ENCODE results near the gene PARP8.

The PARP8 gene

GRCh38 chr5:50827516-50828247 lies 161.2 kb downstream of the PARP8 start:
- TF ChIP-seq, protein P1, sequence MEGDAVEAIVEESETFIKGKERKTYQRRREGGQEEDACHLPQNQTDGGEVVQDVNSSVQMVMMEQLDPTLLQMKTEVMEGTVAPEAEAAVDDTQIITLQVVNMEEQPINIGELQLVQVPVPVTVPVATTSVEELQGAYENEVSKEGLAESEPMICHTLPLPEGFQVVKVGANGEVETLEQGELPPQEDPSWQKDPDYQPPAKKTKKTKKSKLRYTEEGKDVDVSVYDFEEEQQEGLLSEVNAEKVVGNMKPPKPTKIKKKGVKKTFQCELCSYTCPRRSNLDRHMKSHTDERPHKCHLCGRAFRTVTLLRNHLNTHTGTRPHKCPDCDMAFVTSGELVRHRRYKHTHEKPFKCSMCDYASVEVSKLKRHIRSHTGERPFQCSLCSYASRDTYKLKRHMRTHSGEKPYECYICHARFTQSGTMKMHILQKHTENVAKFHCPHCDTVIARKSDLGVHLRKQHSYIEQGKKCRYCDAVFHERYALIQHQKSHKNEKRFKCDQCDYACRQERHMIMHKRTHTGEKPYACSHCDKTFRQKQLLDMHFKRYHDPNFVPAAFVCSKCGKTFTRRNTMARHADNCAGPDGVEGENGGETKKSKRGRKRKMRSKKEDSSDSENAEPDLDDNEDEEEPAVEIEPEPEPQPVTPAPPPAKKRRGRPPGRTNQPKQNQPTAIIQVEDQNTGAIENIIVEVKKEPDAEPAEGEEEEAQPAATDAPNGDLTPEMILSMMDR (IDR thresholded peaks at IDR 0.05; ENCODE audit: control insufficient read depth, extremely low read depth, insufficient read depth) = no peak
- H3K4me3 ChIP-seq (ENCODE audit: low read depth, low read length) = no peak overlapping the region

GRCh38 chr5:50829023-50829422 lies 162.6 kb downstream of the PARP8 start:
- H3K4me3 ChIP-seq (ENCODE audit: low read depth, low read length) = no peak overlapping the region
- TF ChIP-seq, protein P1 (IDR thresholded peaks at IDR 0.05; ENCODE audit: control insufficient read depth, extremely low read depth, insufficient read depth) = no peak

More at GRCh38 chr5:50827516-50828247, 161.2 kb downstream of the PARP8 start:
- DNase-seq (ENCODE audit: low read depth) = no peak

DNA sequence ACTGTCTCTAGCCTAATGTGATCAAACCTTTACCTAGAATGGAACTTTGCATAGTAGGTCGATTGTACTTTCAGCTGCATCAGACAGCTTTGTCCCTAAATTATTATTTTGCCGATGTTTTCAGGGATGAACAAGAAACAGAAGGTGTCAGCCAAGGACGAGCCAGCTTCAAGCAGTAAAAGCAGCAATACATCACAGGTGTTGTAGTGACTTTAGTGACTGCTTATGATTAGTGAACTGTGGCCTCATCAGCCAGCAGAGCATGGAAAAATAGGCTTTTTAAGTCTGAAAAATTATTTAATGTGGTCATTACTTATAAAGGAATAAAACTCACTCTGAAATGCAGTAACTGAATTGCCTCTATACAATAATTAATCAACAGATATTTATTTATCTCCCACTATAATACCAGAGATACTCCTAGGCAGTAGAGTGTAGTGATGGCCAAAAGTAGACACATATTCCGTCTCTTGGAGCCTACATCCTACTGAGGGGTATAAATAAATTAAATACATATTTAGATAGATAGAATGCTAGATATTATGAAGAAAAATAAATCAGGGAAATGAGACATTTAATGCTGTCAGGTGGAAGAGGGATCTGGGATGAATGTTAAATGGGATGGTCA lies 166.3 kb downstream of the PARP8 start:
- H3K4me3 ChIP-seq (ENCODE audit: low read depth, low read length) = no peak overlapping the region
- TF ChIP-seq, protein P1 (IDR thresholded peaks at IDR 0.05; ENCODE audit: control insufficient read depth, extremely low read depth, insufficient read depth) = no peak
- no peak for DNase-seq (ENCODE audit: low read depth)

More at GRCh38 chr5:50829023-50829422, 162.6 kb downstream of the PARP8 start:
- no peak for DNase-seq (ENCODE audit: low read depth)

GRCh38 chr5:50836356-50836755 lies 169.9 kb downstream of the PARP8 start:
- DNase-seq (ENCODE audit: low read depth) = no peak
- no peak overlapping the region for H3K4me3 ChIP-seq (ENCODE audit: low read depth, low read length)
- TF ChIP-seq, protein P1 (IDR thresholded peaks at IDR 0.05; ENCODE audit: control insufficient read depth, extremely low read depth, insufficient read depth) = no peak

DNA sequence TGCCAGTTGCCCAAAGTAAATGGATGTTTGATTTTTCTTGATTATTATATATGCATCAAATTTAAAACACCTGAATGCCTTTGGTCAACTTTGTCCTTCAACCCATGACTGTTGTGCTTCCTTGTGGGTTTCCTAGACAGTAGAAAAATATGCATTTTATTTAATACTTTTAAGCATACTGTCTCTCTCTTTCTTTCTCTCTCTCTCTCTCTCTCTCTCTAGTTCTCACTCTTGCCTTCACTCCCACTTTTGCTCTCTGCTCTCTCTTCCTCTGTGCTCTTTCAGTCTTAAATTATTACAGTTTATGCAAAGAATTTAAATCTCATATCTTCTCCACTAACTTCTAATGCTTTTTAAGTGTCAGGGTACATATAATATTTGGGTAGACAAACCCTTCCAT lies 173.0 kb downstream of the PARP8 start:
- no peak for DNase-seq (ENCODE audit: low read depth)
- TF ChIP-seq, protein P1 (IDR thresholded peaks at IDR 0.05; ENCODE audit: control insufficient read depth, extremely low read depth, insufficient read depth) = no peak
- H3K4me3 ChIP-seq (ENCODE audit: low read depth, low read length) = no peak overlapping the region

GRCh38 chr5:50843091-50843490 lies 176.7 kb downstream of the PARP8 start:
- DNase-seq (ENCODE audit: low read depth) = no peak
- TF ChIP-seq, protein P1 (IDR thresholded peaks at IDR 0.05; ENCODE audit: control insufficient read depth, extremely low read depth, insufficient read depth) = no peak
- H3K4me3 ChIP-seq (ENCODE audit: low read depth, low read length) = no peak overlapping the region

Measured in LNCaP clone FGC (cell line).